Smooth muscle cell (in vitro differentiated cells): Measurements from ENCODE around the gene LCAT. TPM values are rescaled to one million over a fixed set of nuclear protein-coding genes. Genes with fewer than 3 reads are reported as not detected.
"Not testable (repeated sequence)": the region's sequence is repeated elsewhere in the genome, so short reads cannot be mapped to it uniquely, and the experiment has no call there.

Experiments used
- DNase-seq: peaks from one replicate; lab custom pipeline; 2025; ENCODE audit not compliant: unreplicated experiment; lab: John Stamatoyannopoulos, UW
- H2AFZ ChIP-seq: fragments of 200-600 bp; sonication (generic); 2 replicates; pipeline ENCODE4 v1.6.0; 2016; ENCODE audit warnings: antibody characterized with exemption, low read depth, mild to moderate bottlenecking
- H3F3A ChIP-seq: fragments of 200-600 bp; sonication (generic); 2 replicates; pipeline ENCODE4 v1.6.0; 2017; ENCODE audit warnings: antibody characterized with exemption, low read depth
- H3K27ac ChIP-seq: fragments of 200-600 bp; sonication (generic); 2 replicates; pipeline ENCODE4 v1.5.1; 2016; ENCODE audit warnings: low read depth, mild to moderate bottlenecking
- H3K27me3 ChIP-seq: fragments of 200-600 bp; sonication (generic); 2 replicates; pipeline ENCODE4 v1.6.1; 2016; ENCODE audit warnings: low read depth, mild to moderate bottlenecking
- H3K36me3 ChIP-seq: fragments of 200-600 bp; sonication (generic); 2 replicates; pipeline ENCODE4 v1.5.1; 2016; ENCODE audit warnings: low read depth
- H3K4me1 ChIP-seq: fragments of 200-600 bp; sonication (generic); 2 replicates; pipeline ENCODE4 v1.5.1; 2016; ENCODE audit warnings: low read depth
- H3K4me2 ChIP-seq: fragments of 200-600 bp; sonication (generic); 2 replicates; pipeline ENCODE4 v1.6.0; 2016; ENCODE audit warnings: mild to moderate bottlenecking
- H3K4me3 ChIP-seq: fragments of 200-600 bp; sonication (generic); 2 replicates; pipeline ENCODE4 v1.5.1; 2016; ENCODE audit warnings: mild to moderate bottlenecking
- H3K79me2 ChIP-seq: fragments of 200-600 bp; sonication (generic); 2 replicates; pipeline ENCODE4 v1.6.0; 2016; ENCODE audit warnings: low read depth, mild to moderate bottlenecking
- H3K9ac ChIP-seq: fragments of 200-600 bp; sonication (generic); 2 replicates; pipeline ENCODE4 v1.6.0; 2016; ENCODE audit warnings: low read depth
- H3K9me3 ChIP-seq: fragments of 200-600 bp; sonication (generic); replicated peaks from 2 replicates; pipeline ENCODE4 v1.5.1; 2016; ENCODE audit warnings: low read depth
- H4K20me1 ChIP-seq: fragments of 200-600 bp; sonication (generic); 2 replicates; pipeline ENCODE4 v1.6.0; 2016; ENCODE audit warnings: low read depth
- CTCF ChIP-seq: fragments of 200-600 bp; sonication (generic); IDR thresholded peaks from 2 replicates; pipeline ENCODE4 v1.5.1; 2017; ENCODE audit warnings: borderline replicate concordance, mild to moderate bottlenecking, antibody characterized with exemption; ENCODE audit not compliant: insufficient read depth, poor library complexity, severe bottlenecking
- WGBS: methylation state at CpG from one replicate; pipeline ENCODE4 v1.1.7; 2016; ENCODE audit warnings: low lambda C conversion rate; 5-methylcytosine and 5-hydroxymethylcytosine counted together
- polyA plus RNA-seq: library from polyadenylated mRNA; unstranded; fragments of >200 nt; fragmentation: Nextera tagmentation; extraction: Ambion mirVana; gene quantifications from 2 replicates; pipeline ENCODE4 v1.2.1, GENCODE V29; 2016
- total RNA-seq: library from RNA; depleted of rRNA; stranded (reverse); fragments of >200 nt; gene quantifications from 2 replicates; pipeline ENCODE4 v1.2.3, GENCODE V29; 2014

Gene LCAT
- total and polyA plus RNA-seq, 2 experiments from 2014 or later, result 14.3 to 34.6 TPM

GRCh38 chr16:67976205-67976604 lies 32.3 kb upstream of the LCAT start:
- no peaks in the 10 kb centered on the region for H3F3A ChIP-seq
- H3K4me2 ChIP-seq, result no peak overlapping the region
- no peaks in the 10 kb centered on the region for H3K36me3 ChIP-seq
- no peak overlapping the region for H3K27ac ChIP-seq
- no peaks in the 10 kb centered on the region for H3K79me2 ChIP-seq
- H3K9ac ChIP-seq, result no peak overlapping the region
- WGBS, result 100% methylated on average over 2 of the region's 2 CpGs
- H3K27me3 ChIP-seq, result no peaks in the 10 kb centered on the region
- H4K20me1 ChIP-seq, result no peaks in the 10 kb centered on the region
- H3K9me3 ChIP-seq, result no peaks in the 10 kb centered on the region
- DNase-seq, result no peak
- TF ChIP-seq CTCF, result no peak
- no peak overlapping the region for H3K4me3 ChIP-seq
- no peaks in the 10 kb centered on the region for H3K4me1 ChIP-seq
- H2AFZ ChIP-seq, result no peak overlapping the region

- Histone ChIP-seq H3K36me3 (no peaks in the 10 kb centered on the region), H3K27me3 (no peaks in the 10 kb centered on the region), H3K4me1 (no peaks in the 10 kb centered on the region), H3K9ac (no peak overlapping the region), H3K27ac (no peak overlapping the region), H3K4me3 (no peak overlapping the region), H3K9me3 (no peaks in the 10 kb centered on the region), H3K79me2 (no peaks in the 10 kb centered on the region), H4K20me1 (no peaks in the 10 kb centered on the region), H3F3A (no peaks in the 10 kb centered on the region), H3K4me2 (no peak overlapping the region), H2AFZ (no peak overlapping the region)
- DNase-seq, result no peak
- 84% methylated on average over 14 of the region's 14 CpGs for WGBS
- TF ChIP-seq CTCF, result no peak
These were observed 31.6 kb upstream of the LCAT start for GRCh38 chr16:67975321-67976105.

GRCh38 chr16:67972285-67972684 lies 28.4 kb upstream of the LCAT start:
- not testable (repeated sequence) for H3K36me3 ChIP-seq, H2AFZ ChIP-seq, DNase-seq, H3K27ac ChIP-seq, H3K9ac ChIP-seq, H3K9me3 ChIP-seq, H3K79me2 ChIP-seq, H4K20me1 ChIP-seq, H3F3A ChIP-seq, H3K4me2 ChIP-seq, H3K27me3 ChIP-seq, H3K4me1 ChIP-seq, H3K4me3 ChIP-seq
- 87% methylated on average over 7 of the region's 7 CpGs for WGBS

GRCh38 chr16:67971111-67971510 lies 27.2 kb upstream of the LCAT start:
- no peak overlapping the region for H2AFZ ChIP-seq
- no peak for DNase-seq
- WGBS, result 94% methylated on average over 9 of the region's 9 CpGs

More at GRCh38 chr16:67971111-67971510, 27.2 kb upstream of the LCAT start:
- no peak overlapping the region for H3K9ac ChIP-seq
- H3K36me3 ChIP-seq, result no peaks in the 10 kb centered on the region
- no peaks in the 10 kb centered on the region for H3K9me3 ChIP-seq
- H3K79me2 ChIP-seq, result peaks cover 21% of the 10 kb centered on the region
- H3K4me3 ChIP-seq, result no peak overlapping the region
- H4K20me1 ChIP-seq, result peaks cover 17% of the 10 kb centered on the region
- no peak overlapping the region for H3K4me2 ChIP-seq
- TF ChIP-seq CTCF, result no peak
- H3K4me1 ChIP-seq, result peaks cover 13% of the 10 kb centered on the region
- H3F3A ChIP-seq, result no peaks in the 10 kb centered on the region
- H3K27ac ChIP-seq, result no peak overlapping the region
- H3K27me3 ChIP-seq, result no peaks in the 10 kb centered on the region
